Pons (tissue), 1 donor: ENCODE data around the gene PLAAT3.
A peak's percentile ranks its signal among the peaks of the same experiment; 100 is the strongest.
"Not testable (repeated sequence)": the region's sequence is repeated elsewhere in the genome, so short reads cannot be mapped to it uniquely, and the experiment has no call there.

Source experiments
- DNase-seq: peaks from one replicate; pipeline ENCODE4 v3.0.0-alpha.2; 2016; ENCODE audit warnings: low spot score

Gene PLAAT3

DNA sequence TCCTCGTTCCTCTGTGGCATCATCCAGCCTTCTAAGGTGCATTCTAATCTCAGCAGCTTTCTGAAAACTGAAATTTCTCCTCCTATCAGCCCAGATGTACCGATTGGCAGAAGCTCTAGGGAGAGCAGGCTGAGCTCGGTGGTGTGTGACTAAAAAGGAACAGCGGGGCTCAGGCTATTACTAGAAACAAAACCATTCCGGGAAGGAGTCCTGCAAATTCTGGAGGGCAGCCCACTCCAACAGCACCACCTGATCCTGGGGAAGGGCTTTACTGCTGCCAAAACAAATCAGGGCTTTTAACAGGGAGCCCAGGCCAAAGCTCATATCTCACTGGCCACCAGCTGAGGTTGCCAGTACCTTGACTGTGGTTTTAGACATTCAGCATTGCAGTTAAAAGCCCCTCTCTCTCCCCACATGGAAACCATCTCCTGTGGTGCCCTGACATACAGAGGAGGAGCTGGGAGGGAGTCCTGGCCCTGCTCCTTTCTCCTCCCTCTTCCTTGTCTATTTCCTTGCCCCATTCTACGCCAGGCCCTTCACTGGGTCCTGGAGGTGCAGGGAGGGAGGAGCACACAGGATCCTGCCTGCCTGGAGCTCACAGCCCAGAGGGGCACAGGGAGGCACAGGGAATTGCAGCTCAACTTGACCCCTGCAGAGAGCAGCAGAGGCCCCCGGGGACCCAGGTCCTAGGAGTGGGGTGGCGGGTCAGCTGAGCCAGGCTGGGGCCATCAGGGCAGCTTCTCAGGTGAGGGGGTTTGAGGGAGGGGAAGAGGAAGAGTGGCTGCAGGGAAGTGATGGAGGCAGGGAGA is 76.7 kb downstream of the PLAAT3 start:
- DNase-seq, result peak; percentile 81

DNA sequence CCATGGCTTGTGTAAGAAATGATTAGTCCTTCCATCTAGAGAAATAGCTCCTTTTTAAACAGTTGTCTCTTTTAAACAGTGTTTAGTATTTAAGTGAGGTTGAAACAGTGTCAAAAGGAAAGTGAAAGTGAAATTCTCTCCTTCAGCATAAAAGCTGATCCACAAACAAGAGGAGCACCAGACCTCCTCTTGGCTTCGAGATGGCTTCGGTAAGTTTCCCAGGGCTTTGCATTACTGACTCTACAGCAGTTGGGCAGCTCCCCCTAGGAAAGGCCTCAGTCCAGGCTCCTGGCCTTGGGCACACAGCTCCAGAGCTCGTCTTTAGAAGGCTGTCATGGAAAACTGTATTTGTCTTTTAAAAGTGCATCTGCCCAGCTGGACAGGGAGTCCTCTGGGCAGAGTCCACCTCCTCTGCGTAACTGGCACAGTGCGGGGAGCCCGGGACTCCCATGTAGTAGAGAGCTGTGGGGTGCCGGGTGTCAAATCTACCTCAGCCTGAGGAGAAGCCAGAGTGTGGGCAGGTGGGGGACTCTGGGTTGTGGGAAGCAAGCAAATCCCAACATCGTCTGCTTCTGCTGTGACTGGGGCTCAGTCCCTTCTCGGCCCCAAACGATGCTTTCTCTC is 77.5 kb downstream of the PLAAT3 start, which contains the start of gene PLAAT4:
Gene PLAAT4, plus strand, starts transcription at position 140 of the 624 bp plus-strand sequence. Its CDS starts 61 bp downstream, at position 201.
- DNase-seq, result peak; percentile 86

DNA sequence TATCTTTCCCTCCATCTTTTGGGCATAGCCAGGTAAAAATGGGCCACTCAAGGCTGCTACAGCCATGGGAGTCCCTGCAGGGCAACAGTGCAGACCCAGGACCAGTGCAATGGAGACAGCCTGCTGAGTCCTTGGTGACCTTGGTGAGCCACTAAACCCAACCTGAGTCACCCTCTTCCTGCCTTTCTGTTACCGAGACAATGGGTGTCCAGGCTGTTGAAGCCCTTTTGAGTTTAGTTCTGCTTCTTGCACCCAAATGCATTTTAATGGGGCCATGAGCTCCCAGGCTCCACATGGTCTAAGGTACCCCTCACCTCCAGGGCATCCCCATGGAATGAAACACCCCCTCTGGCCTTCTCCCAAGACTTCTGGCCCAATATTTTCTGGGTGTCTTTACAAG is 78.5 kb downstream of the PLAAT3 start:
- DNase-seq, result no peak

DNA sequence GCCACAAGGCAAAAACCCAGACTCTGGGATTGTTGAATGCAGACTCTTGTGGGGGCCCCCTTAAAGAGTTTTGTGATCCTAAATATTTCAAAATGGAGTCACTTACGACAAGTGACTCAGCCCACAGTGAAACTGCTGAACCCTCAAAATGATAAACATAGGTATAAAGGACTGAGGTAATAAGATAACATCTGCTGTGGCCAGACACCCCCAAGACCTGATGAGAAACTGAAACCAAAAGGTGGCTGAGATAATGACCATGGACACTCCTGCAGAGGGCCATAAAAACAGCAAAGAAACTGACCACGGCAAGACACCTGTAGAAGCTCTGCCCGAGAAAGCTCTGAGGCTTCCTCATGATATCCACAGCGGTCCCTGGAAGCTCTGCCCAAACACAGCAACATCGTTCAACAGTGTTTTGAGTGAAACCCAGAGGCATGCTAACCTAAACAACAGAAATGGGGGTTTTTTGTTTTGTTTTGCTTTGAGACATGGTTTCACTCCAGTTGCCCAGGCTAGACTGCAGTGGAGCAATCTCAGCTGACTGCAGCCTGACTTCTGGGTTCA is 79.3 kb downstream of the PLAAT3 start:
- no peak for DNase-seq

DNA sequence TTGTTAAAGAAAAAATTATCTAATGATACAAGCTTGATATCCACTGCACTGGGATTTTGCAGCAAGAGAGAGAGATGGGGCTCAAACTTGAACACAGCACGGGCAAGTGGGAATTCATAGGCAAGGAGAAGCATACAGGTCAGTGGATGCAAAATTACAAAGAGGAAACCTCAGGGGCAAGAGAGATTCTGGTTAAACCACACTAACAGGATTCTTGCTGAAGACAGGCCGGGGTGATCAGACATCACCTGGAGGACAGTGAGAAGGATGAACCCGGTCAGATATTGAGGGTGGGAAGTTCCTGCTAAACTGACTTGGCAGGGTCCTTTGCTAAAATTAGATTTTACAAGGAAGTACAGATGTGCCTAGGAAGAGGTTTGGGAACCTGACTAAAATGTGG is 80.2 kb downstream of the PLAAT3 start:
- DNase-seq, result no peak

DNA sequence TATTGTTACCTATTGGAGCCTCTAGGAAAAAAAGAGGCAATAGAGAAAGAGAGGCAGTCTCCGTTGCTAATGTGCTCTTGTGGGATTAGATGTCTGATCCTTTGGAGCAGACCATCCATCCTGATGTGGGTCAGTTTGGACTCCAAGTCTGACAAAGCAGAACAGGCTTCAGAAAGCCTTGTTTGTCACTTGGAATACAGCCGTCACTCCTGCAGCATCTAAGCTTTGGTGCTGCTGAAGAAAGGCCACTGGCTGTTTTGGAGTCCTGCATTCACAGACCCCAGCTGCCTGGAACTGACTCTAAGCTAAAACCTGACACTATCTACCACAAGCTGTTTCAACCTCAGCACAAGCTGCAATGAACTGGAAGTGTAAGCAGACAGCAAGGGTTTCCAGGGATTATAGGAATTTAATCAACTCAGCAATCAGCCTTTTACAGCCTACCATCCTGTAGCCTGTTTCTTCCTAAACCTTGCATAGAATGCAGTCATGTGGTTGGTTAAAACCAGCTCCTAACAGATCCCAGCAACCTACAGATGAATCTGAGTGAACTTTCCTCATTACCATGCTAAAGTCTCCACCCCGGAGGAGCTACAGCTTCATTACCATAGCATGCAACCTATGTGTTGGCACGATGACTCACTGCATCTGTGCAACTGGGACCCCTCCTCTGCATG is 81.3 kb downstream of the PLAAT3 start:
- peak; percentile 57 for DNase-seq

DNA sequence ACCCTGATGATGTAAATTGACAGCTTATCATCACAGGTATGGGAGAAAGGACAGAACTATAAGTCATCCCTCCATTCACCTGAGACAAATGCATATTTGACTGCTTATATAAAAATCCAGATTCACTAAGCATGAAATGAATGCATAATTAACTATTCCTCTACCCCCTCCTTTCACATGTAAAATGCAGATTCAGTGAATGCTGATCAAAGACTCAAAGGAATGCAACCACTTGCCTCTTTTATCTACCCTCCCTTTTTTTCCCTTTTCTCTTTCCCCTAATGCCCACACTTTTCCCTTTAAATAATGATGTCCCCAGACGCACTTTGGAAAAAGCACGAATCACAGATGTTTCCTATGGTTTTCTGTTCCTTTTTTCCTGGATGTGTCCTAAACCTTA is 82.1 kb downstream of the PLAAT3 start:
- no peak for DNase-seq

DNA sequence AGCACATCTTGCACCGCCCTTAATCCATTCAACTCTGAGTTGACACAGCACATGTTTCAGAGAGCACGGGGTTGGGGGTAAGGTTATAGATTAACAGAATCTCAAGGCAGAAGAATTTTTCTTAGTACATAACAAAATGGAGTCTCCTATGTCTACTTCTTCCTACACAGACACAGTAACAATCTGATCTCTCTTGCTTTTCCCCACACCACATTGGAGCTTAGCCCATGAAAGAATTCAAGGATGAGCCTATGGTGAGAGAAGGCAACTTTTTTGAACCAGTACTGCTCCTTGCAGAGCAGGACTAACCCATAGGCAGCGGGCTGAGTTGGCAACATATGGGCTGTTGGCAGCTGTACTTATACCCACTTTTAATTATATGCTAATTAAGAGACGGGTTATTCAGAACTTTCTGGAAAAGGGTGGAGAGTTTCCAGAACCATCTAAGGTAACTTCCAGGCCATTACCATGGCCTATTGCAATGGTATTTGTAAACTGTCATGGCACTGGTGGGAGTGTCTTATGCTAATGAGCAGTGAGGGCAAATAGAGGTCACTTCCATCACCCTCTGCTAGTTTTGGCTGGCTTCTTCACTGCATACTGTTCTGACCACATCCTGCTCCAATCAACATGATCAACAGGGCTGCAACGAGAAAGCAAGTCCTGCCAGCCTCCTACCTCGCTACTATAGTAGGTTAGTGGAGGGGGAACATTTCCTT is 83.0 kb downstream of the PLAAT3 start:
- not testable (repeated sequence) for DNase-seq

DNA sequence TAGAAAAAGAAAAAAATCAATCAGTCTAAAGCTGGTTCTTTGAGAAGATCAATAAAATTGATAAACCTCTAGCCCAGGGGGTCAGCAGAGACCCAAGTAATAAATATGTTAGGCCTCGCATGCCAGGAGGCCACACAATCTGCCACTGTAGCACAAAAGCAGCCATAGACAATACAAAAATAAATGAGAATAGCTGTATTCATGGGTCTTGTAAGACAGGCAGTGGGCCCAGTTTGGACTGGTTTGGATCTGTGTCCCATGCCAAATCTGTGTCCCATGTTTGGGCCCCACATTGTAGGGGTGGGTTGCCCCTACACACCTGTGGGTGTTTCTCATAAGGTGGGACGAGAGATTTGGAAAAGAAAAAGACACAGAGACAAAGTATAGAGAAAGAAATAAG is 84.2 kb downstream of the PLAAT3 start:
- peak; percentile 91 for DNase-seq

DNA sequence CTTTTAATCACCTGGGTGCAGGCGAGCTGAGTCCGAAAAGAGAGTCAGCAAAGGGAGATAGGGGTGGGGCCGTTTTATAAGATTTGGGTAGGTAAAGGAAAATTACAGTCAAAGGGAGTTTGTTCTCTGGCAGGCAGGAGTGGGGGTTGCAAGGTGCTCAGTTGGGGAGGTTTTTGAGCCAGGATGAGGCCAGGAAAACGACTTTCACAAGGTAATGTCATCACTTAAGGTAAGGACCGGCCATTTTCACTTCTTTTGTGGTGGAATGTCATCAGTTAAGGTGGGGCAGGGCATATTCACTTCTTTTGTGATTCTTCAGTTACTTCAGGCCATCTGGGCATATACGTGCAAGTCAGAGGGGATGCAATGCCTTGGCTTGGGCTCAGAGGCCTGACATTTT is 84.9 kb downstream of the PLAAT3 start:
- not testable (repeated sequence) for DNase-seq

DNA sequence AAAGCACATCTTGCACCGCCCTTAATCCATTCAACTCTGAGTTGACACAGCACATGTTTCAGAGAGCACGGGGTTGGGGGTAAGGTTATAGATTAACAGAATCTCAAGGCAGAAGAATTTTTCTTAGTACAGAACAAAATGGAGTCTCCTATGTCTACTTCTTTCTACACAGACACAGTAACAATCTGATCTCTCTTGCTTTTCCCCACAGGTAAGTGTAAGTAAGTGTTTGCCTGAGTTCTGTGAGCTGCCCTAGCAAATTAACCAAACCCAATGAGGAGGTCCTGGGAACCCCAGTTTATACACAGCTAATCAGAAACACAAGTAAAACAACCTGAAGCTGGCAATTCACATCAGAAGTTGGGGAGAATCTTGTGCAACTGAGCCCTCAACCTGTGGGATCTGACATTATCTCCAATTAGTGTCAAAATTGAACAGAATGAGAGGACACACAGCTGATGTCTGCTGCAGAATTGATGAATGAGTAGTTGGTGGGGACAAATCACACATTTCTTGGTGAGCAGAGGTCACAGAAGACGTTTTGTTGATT is 85.4 kb downstream of the PLAAT3 start:
- DNase-seq, result not testable (repeated sequence)

DNA sequence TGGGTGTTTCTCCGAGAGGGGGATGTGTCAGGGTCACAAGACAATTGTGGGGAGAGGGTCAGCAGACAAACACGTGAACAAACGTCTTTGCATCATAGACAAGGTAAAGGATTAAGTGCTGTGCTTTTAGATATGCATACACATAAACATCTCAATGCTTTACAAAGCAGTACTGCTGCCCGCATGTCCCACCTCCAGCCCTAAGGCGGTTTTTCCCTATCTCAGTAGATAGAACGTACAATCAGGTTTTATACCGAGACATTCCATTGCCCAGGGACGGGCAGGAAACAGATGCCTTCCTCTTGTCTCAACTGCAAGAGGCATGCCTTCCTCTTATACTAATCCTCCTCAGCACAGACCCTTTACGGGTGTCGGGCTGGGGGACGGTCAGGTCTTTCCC is 86.1 kb downstream of the PLAAT3 start:
- DNase-seq, result not testable (repeated sequence)

DNA sequence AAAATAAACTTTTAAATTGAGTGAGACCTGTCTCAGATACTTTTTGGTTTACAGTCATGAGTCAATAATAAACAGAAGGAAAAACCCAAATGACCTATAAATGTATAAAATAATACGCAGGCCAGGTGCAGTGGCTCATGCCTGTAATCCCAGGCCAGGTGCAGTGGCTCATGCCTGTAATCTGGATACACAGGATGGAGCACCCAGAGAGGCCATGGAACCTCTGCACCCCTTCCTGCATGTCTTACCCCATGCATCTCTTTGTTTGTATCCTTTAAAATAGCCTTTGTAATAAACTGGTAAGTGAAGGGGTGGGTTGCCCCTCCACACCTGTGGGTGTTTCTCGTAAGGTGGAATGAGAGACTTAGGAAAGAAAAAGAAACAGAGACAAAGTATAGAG is 86.6 kb downstream of the PLAAT3 start:
- DNase-seq, result no peak
